GM12891 (cell line): ENCODE results near the gene HS1BP3.

Source experiments
- POLR2A ChIP-seq: IDR thresholded peaks from 2 replicates; pipeline ENCODE4 v1.6.1; 2011; ENCODE audit warnings: low read depth, low read length, control low read depth
- POLR2AphosphoS5 ChIP-seq: IDR thresholded peaks from 2 replicates; pipeline ENCODE4 v1.6.1; 2011; ENCODE audit warnings: low read depth, low read length, control low read depth

GRCh38 chr2:20643826-20644225 lies 7.1 kb downstream of the HS1BP3 start:
- no peak for TF ChIP-seq POLR2AphosphoS5
- no peak for TF ChIP-seq POLR2A
